HG03354 (cell line): Measurements from ENCODE around the gene LRRC52.

Source experiments
- ATAC-seq: cut with Tn5 transposase; IDR thresholded peaks from one replicate; pipeline ENCODE4 v1.9.1; 2021; ENCODE audit warnings: mild to moderate bottlenecking; ENCODE audit not compliant: unreplicated experiment, poor library complexity, severe bottlenecking

Gene LRRC52, protein sequence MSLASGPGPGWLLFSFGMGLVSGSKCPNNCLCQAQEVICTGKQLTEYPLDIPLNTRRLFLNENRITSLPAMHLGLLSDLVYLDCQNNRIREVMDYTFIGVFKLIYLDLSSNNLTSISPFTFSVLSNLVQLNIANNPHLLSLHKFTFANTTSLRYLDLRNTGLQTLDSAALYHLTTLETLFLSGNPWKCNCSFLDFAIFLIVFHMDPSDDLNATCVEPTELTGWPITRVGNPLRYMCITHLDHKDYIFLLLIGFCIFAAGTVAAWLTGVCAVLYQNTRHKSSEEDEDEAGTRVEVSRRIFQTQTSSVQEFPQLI

GRCh38 chr1:165543532-165544438, at the start of gene LRRC52:
Gene LRRC52, plus strand, starts transcription at chr1:165544000. Its CDS starts 297 bp downstream, at chr1:165544297.
- no peak for ATAC-seq

DNA sequence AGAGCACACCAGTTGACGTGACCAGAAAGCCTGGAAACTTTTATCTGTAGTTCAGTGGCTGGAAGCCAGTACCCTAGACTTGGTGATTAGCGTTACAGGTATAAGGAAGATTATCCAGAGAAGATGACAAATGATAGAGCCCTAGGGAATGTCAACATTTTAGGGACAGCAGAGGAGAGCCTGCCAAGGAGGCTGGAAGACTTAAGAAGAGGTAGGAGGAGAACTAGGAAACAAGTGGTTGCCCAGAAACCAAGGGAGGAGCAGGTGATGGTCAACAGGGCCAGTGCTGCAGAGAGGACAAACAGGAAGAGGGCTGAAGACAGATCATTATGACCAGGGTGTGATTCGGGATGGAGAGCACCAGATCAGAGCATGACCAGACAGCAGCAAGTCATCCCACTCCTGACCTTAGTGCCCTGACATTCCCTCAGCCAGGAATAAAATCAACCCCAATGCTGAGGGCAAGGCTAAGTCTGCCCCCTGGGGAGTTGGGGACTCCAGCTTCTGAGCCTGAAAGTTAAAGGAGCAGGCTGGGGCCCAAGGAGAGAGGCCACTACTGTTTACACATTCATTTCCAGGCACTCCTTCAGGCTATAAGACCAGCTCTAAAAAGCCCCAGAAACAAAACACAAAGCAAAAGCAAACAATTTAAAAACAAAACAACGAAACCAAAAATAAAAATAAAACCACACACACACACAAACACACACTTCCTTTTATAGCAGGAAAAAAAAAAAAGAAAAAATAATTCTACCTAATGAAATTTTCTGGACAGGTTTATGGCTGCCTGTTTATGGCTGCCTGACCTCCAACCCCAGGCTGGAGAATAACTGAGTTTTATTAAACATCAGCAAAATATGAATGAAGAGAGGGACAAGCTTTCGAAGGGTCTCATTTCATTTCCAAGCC, 48.6 kb upstream of the LRRC52 start:
- no peak for ATAC-seq

DNA sequence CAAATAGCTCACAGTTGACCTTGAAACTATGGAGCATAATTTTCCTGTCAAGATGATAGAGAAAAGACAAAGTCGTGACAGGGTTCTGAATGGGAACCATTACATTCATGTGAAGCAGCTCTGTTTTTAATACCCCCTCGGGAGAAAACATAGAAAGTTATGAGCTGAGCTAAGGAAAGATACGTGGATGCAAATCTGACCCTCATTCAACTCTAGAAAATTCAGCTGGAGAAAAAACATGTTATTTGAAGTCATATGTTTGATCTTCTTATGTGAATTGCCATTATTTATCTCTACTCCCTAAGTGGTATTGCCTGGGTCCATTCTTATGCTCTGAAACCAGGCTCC, 48.0 kb upstream of the LRRC52 start:
- ATAC-seq: no peak

- ATAC-seq: no peak
Observed at GRCh38 chr1:165496501-165496900, 47.3 kb upstream of the LRRC52 start.

DNA sequence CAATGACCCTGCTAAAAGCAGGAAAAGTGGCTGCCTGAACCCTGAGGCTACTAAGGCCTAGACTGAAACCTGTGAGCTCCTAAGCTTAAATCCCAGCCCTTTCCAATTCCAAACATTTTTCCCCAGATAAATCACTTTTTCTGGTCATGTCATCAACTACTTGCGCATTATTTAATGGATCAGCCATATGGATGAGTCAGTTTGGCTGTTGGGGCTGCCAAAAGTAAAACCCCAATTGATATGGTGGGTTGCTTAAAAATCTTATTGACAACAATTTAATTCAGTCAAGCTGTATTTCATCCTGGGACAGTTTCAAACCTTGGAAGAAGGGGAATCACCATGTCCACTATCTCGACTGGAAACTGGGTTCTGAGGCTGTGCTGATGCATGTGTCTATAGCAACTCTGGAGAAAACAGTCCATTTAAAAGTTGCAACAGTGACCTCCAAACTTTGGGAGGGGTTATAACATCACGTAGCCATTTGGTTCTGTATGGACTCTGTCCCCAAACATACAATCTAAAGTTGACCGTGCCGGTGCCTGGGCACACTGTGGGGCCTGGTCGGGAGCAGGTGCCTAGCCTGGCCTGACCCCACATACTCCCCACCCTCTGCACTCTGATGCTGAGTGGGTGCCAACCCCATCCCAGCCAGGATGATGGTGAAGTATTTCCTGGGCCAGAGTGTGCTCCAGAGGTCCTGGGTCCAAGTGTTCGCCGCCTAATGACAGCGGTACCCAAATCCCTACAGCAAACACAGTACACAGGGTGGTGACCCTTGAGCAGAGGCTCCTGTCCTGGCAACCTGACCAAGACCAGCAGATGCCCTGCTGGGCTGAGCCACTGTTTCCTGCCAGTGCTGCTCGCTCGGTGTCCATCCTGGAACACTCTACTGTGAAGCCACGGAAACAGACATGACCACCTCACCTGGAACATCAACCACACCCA, 46.5 kb upstream of the LRRC52 start:
- no peak for ATAC-seq

GRCh38 chr1:165501330-165501969, 42.4 kb upstream of the LRRC52 start:
- no peak for ATAC-seq

DNA sequence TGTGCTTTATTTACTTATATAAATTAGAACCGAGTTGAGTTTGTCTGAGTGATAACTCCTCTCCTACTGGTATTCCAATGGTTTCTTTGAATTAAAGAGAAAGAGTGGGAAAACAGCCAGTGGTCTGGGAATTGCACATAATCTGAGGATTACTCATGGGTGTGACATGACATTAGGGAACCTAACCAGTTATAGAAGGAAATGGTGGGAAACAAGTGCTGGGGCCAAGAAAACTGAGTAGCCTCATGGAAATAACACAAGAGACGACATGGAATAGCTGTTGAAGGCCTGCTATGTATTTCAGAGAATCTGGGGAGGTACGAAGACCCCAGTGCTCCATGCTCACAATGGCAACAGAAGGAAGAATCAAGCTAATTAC, 41.8 kb upstream of the LRRC52 start:
- no peak for ATAC-seq

DNA sequence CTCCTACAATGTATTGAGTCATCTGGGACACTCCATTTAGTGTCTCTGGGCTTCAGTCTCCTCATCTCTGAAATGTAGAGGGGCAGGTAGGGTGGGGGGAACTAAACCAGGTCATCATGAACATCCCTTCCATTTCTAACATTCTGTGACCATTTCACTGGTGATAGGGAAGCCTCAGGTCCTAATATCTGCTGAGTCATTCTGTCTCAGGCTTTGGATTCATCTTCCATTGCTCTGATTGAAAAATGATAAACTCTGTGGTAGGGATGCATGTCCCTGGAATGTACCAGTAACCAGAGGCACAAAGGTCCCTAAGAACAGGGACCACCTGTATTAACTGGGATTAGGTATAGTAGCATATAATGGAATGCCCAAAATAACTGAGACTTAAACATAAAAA, 36.2 kb upstream of the LRRC52 start:
- no peak for ATAC-seq

DNA sequence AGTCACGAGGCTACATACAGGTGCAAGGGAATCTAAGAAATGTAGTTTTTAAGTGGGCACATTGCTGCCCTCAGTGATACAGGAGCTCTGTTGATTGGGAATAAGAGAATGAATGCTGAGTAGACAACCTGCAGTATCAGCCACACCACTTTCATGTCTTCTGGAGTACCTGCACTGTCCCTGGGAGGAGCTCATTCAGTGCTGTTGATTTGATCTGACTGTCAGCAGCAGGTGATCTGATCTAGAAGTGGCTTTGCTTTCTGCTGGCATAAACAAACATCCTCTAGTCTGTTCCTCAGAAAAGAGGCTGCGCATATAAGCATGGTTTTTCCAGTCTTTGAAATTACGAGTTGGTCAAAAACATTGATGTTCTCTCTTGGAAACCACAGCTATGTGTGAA, 35.5 kb upstream of the LRRC52 start:
- no peak for ATAC-seq

- no peak for ATAC-seq
Observed at GRCh38 chr1:165512816-165513215, 31.0 kb upstream of the LRRC52 start.

GRCh38 chr1:165516469-165516868, 27.3 kb upstream of the LRRC52 start:
- ATAC-seq: no peak

GRCh38 chr1:165520646-165521045, 23.2 kb upstream of the LRRC52 start:
- no peak for ATAC-seq

GRCh38 chr1:165524639-165525285, 19.0 kb upstream of the LRRC52 start:
- ATAC-seq: no peak

DNA sequence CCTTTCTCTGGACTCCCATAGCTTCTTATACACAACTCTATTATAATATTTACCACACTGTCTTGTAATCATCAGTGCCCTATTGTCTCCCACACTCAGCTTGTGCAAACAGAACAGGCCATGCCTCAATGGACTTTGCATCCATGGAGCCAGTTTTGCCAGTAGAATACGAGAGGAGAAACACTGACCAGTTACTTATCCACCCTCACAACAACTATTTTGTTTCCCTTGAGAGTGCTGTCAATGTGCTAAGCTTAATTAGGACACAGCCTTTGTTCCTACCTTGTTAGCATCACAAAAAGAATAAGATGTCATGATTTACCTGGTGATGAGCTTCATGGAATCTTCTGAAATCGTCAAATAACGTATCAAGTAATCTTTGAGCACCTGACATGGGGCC, 18.1 kb upstream of the LRRC52 start:
- ATAC-seq: no peak

DNA sequence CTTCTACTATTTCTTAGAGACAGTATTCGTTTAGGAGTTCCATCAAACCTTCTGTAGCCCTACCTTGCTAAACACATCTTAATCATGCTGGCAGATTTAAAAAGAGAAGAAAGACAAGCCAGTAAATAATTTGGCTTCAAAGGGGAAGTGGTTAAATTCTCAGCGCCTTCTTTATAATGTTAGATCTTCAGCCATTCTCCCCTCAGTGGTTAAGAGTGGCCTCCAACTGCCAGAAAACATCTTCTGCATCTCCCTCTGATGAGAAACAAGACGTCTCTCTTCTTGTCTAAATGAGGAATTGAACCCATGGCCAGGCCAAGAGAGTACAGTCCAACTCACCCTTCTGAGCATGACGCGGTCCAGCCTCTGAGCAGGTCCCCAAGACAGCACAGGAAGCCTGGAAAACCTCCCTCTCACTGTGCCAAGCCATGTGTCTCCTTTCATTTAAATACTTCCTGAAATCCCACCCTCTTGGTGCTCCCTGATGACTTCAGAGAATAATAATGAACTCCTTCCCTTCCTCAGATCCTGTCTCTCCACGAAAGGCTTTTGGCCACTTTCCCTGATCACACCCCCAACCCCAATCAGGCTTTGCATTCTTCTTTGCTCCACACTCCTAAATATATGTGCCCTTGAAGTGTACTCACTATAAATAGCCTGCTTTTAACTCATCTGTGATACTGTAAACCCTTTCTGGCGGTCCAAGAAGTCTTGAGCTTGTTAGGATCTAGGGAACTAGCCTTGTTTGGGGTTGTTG, 16.4 kb upstream of the LRRC52 start:
- no peak for ATAC-seq

DNA sequence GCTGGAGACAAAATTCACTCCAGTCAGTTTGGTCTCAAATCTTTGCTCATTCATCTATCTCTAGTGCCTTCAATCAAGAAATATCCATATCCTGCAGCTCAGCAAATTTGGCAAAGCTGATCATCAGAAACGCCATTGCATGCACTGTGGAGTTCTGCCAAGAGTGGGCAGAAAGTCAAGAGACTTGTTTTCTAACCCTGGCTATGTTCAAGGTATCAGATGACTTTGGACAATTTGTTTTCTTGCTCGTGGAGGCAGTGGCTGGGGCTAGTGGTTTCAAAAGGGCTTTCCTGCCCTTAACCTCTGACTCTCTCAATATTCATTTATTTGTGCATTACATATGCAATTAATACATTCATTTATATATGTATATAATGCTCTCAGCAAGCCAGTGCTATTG, 12.8 kb upstream of the LRRC52 start:
- no peak for ATAC-seq

- no peak for ATAC-seq
Observed at GRCh38 chr1:165532053-165532452, 11.7 kb upstream of the LRRC52 start.

GRCh38 chr1:165533254-165533653, 10.5 kb upstream of the LRRC52 start:
- ATAC-seq: no peak
